Measurements from ENCODE around the gene ACTR3C. TPM values are rescaled to one million over a fixed set of nuclear protein-coding genes. Genes with fewer than 3 reads are reported as not detected.
"Not testable (repeated sequence)": the region's sequence is repeated elsewhere in the genome, so short reads cannot be mapped to it uniquely, and the experiment has no call there.

The ACTR3C gene
- total RNA-seq, 1 experiment from 2014 or later: not detected

DNA sequence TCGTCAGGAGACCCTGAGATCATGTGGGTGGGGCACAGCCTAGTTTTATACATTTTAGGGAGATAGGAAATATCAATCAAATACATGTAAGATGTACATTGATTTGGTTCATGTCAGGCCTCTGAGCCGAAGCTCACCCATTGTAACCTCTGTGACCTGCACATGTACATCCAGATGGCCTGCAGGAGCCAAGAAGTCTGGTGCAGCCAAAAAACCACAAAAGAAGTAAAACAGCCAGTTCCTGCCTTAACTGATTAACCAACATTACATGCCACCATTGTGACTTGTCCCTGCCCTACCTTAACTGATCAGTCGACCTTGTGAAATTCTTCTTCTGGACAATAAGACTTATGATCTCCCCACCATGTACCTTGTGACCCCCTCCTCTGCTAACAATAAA is 16.2 kb downstream of the ACTR3C start:
- no peak for DNase-seq (ENCODE audit: low read depth in 1 of 2, low spot score in 2 of 2)
- Histone ChIP-seq H3K27me3 (replicated peaks) (no peaks in the 10 kb centered on the region), H3K4me1 (replicated peaks) (peaks cover under 1% of the 10 kb centered on the region; the same call in 1 of the 2 replicates), H3K9me3 (replicated peaks) (no peaks in the 10 kb centered on the region), H3K4me3 (no peak overlapping the region), H3K36me3 (no peaks in the 10 kb centered on the region), H3K27ac (no peak overlapping the region)

DNA sequence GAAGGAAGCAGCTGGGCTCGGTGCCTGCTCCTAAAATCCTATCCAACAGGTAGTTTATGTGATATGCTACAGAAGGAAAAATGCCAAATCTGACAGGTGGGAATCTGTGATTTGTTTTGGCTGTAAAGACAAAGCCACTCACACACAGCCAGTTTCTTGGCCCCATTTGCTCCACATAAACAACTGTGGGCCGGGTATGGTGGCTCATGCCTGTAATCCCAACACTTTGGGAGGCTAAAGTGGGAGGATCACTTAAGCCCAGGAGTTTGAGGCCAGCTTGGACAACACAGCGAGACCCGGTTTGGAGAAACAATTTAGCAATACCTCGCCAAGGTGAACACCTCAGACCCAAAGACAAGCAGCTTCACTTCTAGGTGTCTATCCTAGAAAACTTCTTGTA is 17.0 kb downstream of the ACTR3C start:
- not testable (repeated sequence) for H3K4me1 ChIP-seq (replicated peaks); DNase-seq (ENCODE audit: low read depth in 1 of 2, low spot score in 2 of 2); H3K27me3 ChIP-seq (replicated peaks); H3K36me3 ChIP-seq; H3K4me3 ChIP-seq; H3K9me3 ChIP-seq (replicated peaks); H3K27ac ChIP-seq

GRCh38 chr7:150305903-150306284 is 17.5 kb downstream of the ACTR3C start:
- not testable (repeated sequence) for H3K36me3 ChIP-seq; DNase-seq (ENCODE audit: low read depth in 1 of 2, low spot score in 2 of 2); H3K27me3 ChIP-seq (replicated peaks); H3K4me3 ChIP-seq; H3K9me3 ChIP-seq (replicated peaks); H3K27ac ChIP-seq; H3K4me1 ChIP-seq (replicated peaks)

GRCh38 chr7:150305259-150305902 is 18.0 kb downstream of the ACTR3C start:
- not testable (repeated sequence) for H3K27me3 ChIP-seq (replicated peaks); H3K4me3 ChIP-seq; H3K36me3 ChIP-seq; H3K4me1 ChIP-seq (replicated peaks); H3K9me3 ChIP-seq (replicated peaks); H3K27ac ChIP-seq; DNase-seq (ENCODE audit: low read depth in 1 of 2, low spot score in 2 of 2)

DNA sequence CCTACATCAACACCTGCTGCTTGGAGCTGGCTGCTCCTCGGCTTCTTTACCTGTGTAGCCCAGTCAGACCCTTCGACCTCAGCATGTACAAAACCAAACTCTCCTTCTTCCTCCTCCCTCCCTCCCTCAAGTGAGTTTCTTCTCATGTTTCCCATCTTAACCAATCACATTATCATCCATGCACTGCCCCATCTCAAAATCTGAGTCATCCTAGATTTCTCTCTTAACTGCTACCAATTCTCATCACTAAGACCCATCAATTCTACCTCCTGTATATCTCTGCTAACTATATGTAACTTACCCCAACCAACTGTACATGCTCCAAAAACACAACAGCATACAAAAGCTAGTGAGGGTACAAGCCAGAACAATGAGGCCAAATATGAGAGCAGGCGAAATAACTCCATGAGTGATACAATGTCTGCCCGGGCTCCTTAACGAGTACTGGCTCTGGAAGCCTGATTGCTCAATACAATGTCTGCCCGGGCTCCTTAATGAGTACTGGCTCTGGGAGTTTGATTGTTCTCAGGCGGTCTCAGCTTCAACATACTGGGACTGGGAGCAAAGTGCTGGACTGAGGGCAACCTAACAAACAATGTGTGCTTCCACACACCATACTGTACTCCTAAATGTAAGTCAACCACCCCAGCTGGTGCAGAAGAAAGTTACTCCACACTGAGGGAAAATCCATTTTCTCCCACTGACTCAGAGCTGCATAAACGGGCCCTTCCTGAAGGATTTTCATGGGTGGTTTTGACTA is 18.7 kb downstream of the ACTR3C start:
- not testable (repeated sequence) for H3K36me3 ChIP-seq; H3K4me1 ChIP-seq (replicated peaks); H3K27ac ChIP-seq; H3K9me3 ChIP-seq (replicated peaks); H3K27me3 ChIP-seq (replicated peaks); DNase-seq (ENCODE audit: low read depth in 1 of 2, low spot score in 2 of 2); H3K4me3 ChIP-seq

DNA sequence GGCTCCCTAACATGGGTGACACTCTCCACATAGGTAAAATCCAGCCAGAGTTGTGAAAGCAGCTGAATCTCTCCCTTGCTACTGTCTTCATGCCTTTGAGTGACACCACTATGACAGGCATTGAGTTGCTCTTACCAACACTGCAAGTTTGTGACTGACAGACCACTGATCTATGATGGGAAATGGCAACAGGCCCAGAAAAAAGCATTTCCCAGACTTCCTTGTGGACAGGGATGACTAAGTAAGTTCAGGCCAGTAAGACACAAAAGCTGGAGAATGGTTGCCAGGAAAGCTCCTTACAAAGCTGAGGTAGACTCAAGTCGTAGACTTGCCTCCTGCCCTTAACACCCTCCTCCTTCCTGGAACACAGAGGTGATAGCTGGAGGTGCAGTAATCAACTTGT is 20.4 kb downstream of the ACTR3C start:
- DNase-seq (ENCODE audit: low read depth in 1 of 2, low spot score in 2 of 2); H3K4me3 ChIP-seq; H3K4me1 ChIP-seq (replicated peaks): not testable (repeated sequence)

GRCh38 chr7:150297978-150298377 is 25.4 kb downstream of the ACTR3C start:
- not testable (repeated sequence) for H3K36me3 ChIP-seq; H3K27me3 ChIP-seq (replicated peaks); H3K9me3 ChIP-seq (replicated peaks)

More for the DNA sequence above, 20.4 kb downstream of the ACTR3C start:
- not testable (repeated sequence) for H3K36me3 ChIP-seq; H3K9me3 ChIP-seq (replicated peaks); H3K27ac ChIP-seq; H3K27me3 ChIP-seq (replicated peaks)

GRCh38 chr7:150296802-150297201 is 26.5 kb downstream of the ACTR3C start:
- not testable (repeated sequence) for H3K36me3 ChIP-seq; H3K27me3 ChIP-seq (replicated peaks); H3K4me3 ChIP-seq; H3K27ac ChIP-seq; DNase-seq (ENCODE audit: low read depth in 1 of 2, low spot score in 2 of 2); H3K4me1 ChIP-seq (replicated peaks); H3K9me3 ChIP-seq (replicated peaks)

More at GRCh38 chr7:150297978-150298377, 25.4 kb downstream of the ACTR3C start:
- not testable (repeated sequence) for DNase-seq (ENCODE audit: low read depth in 1 of 2, low spot score in 2 of 2); H3K4me3 ChIP-seq; H3K27ac ChIP-seq; H3K4me1 ChIP-seq (replicated peaks)

- H3K4me3 ChIP-seq; H3K9me3 ChIP-seq (replicated peaks); H3K36me3 ChIP-seq; H3K27me3 ChIP-seq (replicated peaks); H3K4me1 ChIP-seq (replicated peaks); DNase-seq (ENCODE audit: low read depth in 1 of 2, low spot score in 2 of 2); H3K27ac ChIP-seq: not testable (repeated sequence)
These were observed 27.7 kb downstream of the ACTR3C start for GRCh38 chr7:150295614-150296013.

GRCh38 chr7:150295027-150295426 is 28.3 kb downstream of the ACTR3C start:
- not testable (repeated sequence) for H3K36me3 ChIP-seq; H3K4me3 ChIP-seq; H3K4me1 ChIP-seq (replicated peaks); DNase-seq (ENCODE audit: low read depth in 1 of 2, low spot score in 2 of 2); H3K27me3 ChIP-seq (replicated peaks); H3K9me3 ChIP-seq (replicated peaks); H3K27ac ChIP-seq

- H3K27me3 ChIP-seq (replicated peaks); H3K36me3 ChIP-seq; H3K9me3 ChIP-seq (replicated peaks); H3K4me3 ChIP-seq; DNase-seq (ENCODE audit: low read depth in 1 of 2, low spot score in 2 of 2); H3K4me1 ChIP-seq (replicated peaks); H3K27ac ChIP-seq: not testable (repeated sequence)
These were observed 33.0 kb downstream of the ACTR3C start for GRCh38 chr7:150290317-150290716.

- H3K4me1 ChIP-seq (replicated peaks); H3K27ac ChIP-seq; H3K4me3 ChIP-seq; DNase-seq (ENCODE audit: low read depth in 1 of 2, low spot score in 2 of 2); H3K36me3 ChIP-seq; H3K27me3 ChIP-seq (replicated peaks); H3K9me3 ChIP-seq (replicated peaks): not testable (repeated sequence)
These were observed 34.5 kb downstream of the ACTR3C start for GRCh38 chr7:150288816-150289215.

GRCh38 chr7:150287815-150288214 is 35.5 kb downstream of the ACTR3C start:
- H3K4me3 ChIP-seq; H3K27ac ChIP-seq; H3K36me3 ChIP-seq; H3K4me1 ChIP-seq (replicated peaks); H3K9me3 ChIP-seq (replicated peaks); H3K27me3 ChIP-seq (replicated peaks); DNase-seq (ENCODE audit: low read depth in 1 of 2, low spot score in 2 of 2): not testable (repeated sequence)

- H3K27me3 ChIP-seq (replicated peaks); H3K9me3 ChIP-seq (replicated peaks); H3K27ac ChIP-seq; H3K36me3 ChIP-seq; H3K4me3 ChIP-seq; H3K4me1 ChIP-seq (replicated peaks); DNase-seq (ENCODE audit: low read depth in 1 of 2, low spot score in 2 of 2): not testable (repeated sequence)
These were observed 37.2 kb downstream of the ACTR3C start for GRCh38 chr7:150285849-150286754.

Measured in SJSA1 (cell line).